Esophagus muscularis mucosa (tissue), 4 donors: Measurements from ENCODE around the gene SHANK3.
"Not testable (repeated sequence)": the region's sequence is repeated elsewhere in the genome, so short reads cannot be mapped to it uniquely, and the experiment has no call there.

Experiments used
- CTCF ChIP-seq, 3 experiments: fragments of 200-600 bp in 2 of 3; fragments of 450-650 bp in 1 of 3; sonication (generic) in 2 of 3; IDR thresholded peaks; one replicate each; pipeline ENCODE4 v1.5.1; 2017 to 2019; ENCODE audit warnings: antibody characterized with exemption in 3 of 3, mild to moderate bottlenecking in 2 of 3, moderate library complexity in 1 of 3
- EP300 ChIP-seq: sonication (generic); formaldehyde crosslinking; IDR thresholded peaks from one replicate; pipeline ENCODE4 v1.6.1; 2017; ENCODE audit warnings: antibody characterized with exemption
- POLR2A ChIP-seq: fragments of 450-650 bp; IDR thresholded peaks from one replicate; pipeline ENCODE4 v1.6.1; 2017; ENCODE audit warnings: antibody characterized with exemption, moderate library complexity, mild to moderate bottlenecking, low read depth
- POLR2AphosphoS5 ChIP-seq, 2 donors: sonication (generic); formaldehyde crosslinking; IDR thresholded peaks; one replicate each; pipeline ENCODE4 v1.6.1; 2017; ENCODE audit warnings: antibody characterized with exemption in 2 of 2

GRCh38 chr22:50640296-50640695, 32.3 kb upstream of the SHANK3 start:
- TF ChIP-seq CTCF (IDR thresholded peaks at IDR 0.05); POLR2AphosphoS5 (IDR thresholded peaks at IDR 0.05); POLR2A; EP300: not testable (repeated sequence)
